ENCODE results near the gene PSORS1C1. TPM values are rescaled to one million over a fixed set of nuclear protein-coding genes. Genes with fewer than 3 reads are reported as not detected.
A peak's percentile ranks its signal among the peaks of the same experiment; 100 is the strongest.

The PSORS1C1 gene
- total RNA-seq, 1 donor from 2014 or later = 8.2 TPM

DNA sequence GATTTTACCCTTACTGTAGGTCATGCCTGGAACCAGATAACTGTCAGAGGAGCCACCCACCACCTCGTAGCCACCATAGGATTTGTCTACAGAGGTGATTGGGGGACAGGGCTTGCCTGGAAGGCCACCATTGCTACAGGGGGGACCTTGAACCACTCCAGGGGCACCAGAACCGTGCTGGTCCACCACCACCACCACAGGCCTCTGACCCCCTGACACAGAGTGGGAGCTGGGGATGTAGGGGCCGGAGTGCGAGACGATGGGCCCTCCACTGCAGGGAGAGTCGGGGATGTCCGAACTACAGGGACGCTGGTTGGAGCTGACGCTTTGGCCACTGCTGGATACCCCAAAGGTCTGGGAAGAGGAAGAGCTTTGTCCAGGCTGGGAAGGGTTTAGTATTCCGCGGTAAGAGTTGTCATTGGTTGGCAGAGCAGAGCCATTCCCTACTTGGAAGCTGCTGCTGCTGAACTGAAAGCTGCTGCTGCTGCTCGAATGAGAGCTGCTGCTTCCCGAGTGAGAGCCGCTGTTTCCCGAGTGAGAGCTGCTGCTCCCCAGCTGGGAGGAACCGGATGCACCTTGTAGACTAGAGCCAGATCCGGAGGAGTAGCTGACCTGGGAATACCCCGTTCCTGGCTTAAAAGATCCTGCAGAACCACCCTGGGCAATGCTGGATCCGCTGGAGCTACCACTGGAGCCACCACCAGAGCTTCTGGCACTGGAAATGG lies 2.2 kb downstream of the PSORS1C1 start:
- Histone ChIP-seq H3K9me3 (no peaks in the 10 kb centered on the region), H3K27ac (no peak overlapping the region), H3K27me3 (no peaks in the 10 kb centered on the region), H3K4me3 (no peak overlapping the region), H3K4me1 (peaks cover 19% of the 10 kb centered on the region), H3K36me3 (no peaks in the 10 kb centered on the region)
- no peak for DNase-seq
- intact Hi-C loops (cut with DNase I) = no loop called here
- TF ChIP-seq, protein P1, sequence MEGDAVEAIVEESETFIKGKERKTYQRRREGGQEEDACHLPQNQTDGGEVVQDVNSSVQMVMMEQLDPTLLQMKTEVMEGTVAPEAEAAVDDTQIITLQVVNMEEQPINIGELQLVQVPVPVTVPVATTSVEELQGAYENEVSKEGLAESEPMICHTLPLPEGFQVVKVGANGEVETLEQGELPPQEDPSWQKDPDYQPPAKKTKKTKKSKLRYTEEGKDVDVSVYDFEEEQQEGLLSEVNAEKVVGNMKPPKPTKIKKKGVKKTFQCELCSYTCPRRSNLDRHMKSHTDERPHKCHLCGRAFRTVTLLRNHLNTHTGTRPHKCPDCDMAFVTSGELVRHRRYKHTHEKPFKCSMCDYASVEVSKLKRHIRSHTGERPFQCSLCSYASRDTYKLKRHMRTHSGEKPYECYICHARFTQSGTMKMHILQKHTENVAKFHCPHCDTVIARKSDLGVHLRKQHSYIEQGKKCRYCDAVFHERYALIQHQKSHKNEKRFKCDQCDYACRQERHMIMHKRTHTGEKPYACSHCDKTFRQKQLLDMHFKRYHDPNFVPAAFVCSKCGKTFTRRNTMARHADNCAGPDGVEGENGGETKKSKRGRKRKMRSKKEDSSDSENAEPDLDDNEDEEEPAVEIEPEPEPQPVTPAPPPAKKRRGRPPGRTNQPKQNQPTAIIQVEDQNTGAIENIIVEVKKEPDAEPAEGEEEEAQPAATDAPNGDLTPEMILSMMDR (IDR thresholded peaks at IDR 0.05) = no peak
- no peak for ATAC-seq

DNA sequence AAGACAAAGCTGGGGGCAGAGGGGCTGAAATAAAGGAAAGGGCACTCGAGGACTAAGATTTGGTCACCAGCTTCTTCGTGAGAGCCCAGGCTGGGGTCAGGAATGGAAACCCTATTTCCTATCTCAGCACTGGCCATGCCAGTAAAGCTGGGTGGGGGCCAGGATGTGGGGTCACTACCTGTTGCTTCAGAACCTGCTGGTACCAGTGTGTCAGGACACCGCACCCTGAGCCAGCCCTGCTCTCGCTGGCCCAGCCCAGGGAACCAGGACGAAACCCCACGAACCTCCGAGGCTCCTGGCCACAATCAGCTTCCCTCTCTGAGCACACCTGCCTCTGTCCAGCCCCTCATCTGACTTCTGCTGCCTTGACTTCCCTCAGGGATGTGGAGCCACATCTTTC lies 3.6 kb downstream of the PSORS1C1 start:
- H3K4me3 ChIP-seq = no peak overlapping the region
- TF ChIP-seq, protein P1 (IDR thresholded peaks at IDR 0.05) = no peak
- DNase-seq = no peak
- ATAC-seq = no peak
- no peaks in the 10 kb centered on the region for H3K9me3 ChIP-seq
- no peaks in the 10 kb centered on the region for H3K36me3 ChIP-seq
- H3K4me1 ChIP-seq = peaks cover 22% of the 10 kb centered on the region
- no peaks in the 10 kb centered on the region for H3K27me3 ChIP-seq
- no peak overlapping the region for H3K27ac ChIP-seq
- intact Hi-C loops (cut with DNase I) = no loop called here

DNA sequence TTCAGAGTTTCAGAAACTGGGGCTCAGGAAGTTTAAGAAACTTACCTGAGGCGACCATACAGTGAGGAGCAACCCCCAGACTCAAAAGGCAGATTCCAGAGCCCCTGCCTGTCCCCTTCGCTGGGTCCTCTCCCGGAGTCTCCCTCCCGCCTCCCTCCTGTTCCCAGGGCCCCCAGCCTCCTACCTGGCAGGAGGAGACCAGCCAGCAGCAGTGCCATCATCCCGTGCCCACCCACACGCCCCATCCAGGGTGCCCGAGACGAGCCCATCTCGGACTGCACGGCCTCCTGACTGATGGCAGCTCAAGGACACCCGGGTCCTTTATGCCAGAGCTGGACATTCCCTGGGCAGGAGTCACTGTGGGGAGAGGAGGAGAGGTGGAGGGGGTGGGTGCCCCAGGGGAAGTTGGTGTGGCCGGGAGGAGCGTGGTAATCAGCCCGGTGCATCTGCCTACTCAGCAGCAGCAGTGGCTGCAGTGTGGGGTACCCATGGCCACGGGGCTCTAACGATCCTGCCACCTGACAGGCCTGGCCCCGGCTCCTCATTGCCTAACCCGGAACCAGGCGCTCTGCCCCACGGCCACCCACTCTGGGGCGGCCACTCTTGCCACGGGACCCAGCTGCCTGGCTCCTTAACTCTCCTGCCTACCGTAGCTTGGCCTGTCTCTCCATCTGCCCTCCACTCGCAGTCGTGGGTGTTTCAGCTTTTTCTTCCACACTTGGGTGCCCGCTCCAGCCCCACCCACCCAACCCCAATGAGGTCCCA lies 5.7 kb downstream of the PSORS1C1 start, which contains the start of gene CDSN:
CDSN (minus strand) TSS at position 296 of the 765 bp plus-strand sequence; CDS start at position 269, 27 bp downstream.
- intact Hi-C loops (cut with DNase I) = no loop called here
- Histone ChIP-seq H3K4me3 (no peak within 1 kb of the TSS), H3K4me1 (peaks cover 7% of the 10 kb centered on the region), H3K9me3 (no peaks in the 10 kb centered on the region), H3K36me3 (no peaks in the 10 kb centered on the region), H3K27ac (no peak within 1 kb of the TSS), H3K27me3 (no peaks in the 10 kb centered on the region)
- DNase-seq = no peak
- no peak for ATAC-seq
- TF ChIP-seq, protein P1 (IDR thresholded peaks at IDR 0.05) = no peak

DNA sequence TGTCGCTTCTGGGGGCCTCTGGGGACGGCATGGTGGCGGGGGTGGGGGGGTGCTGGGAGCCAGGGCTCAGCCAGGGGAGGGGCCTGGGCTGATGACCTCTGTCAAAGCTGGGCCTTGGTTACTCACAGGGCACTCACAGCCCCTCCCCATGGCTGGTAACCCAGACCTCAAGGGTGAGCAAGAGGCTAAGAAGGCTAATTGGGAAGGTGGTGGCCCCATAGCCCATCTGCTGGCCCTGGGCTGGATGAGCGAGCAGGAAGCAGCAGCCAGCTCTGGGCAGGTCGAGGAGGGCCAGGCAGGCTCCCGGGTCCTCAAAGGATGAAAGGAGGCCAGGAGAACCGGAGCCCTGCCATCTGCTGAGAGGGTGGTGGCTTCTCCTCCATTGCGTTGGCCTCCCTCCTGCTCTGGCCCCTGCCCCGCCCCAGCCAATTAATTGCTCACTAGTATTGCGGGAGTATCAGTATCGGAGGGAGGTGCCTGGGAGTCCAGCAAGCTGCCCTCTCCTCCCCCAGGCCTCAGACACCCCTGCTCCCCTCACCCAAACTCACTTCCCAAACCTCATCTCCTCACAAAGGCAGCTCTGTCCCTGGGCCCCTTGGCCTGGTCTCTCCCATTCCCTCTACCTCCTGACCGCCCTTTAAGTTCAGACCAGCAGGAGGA lies 6.7 kb downstream of the PSORS1C1 start:
- TF ChIP-seq, protein P1 (IDR thresholded peaks at IDR 0.05) = no peak
- ATAC-seq = no peak
- intact Hi-C loops (cut with DNase I) = no loop called here
- Histone ChIP-seq H3K9me3 (no peaks in the 10 kb centered on the region), H3K4me3 (no peak overlapping the region), H3K36me3 (no peaks in the 10 kb centered on the region), H3K27me3 (no peaks in the 10 kb centered on the region), H3K27ac (no peak overlapping the region), H3K4me1 (peaks cover 2% of the 10 kb centered on the region)
- no peak for DNase-seq

DNA sequence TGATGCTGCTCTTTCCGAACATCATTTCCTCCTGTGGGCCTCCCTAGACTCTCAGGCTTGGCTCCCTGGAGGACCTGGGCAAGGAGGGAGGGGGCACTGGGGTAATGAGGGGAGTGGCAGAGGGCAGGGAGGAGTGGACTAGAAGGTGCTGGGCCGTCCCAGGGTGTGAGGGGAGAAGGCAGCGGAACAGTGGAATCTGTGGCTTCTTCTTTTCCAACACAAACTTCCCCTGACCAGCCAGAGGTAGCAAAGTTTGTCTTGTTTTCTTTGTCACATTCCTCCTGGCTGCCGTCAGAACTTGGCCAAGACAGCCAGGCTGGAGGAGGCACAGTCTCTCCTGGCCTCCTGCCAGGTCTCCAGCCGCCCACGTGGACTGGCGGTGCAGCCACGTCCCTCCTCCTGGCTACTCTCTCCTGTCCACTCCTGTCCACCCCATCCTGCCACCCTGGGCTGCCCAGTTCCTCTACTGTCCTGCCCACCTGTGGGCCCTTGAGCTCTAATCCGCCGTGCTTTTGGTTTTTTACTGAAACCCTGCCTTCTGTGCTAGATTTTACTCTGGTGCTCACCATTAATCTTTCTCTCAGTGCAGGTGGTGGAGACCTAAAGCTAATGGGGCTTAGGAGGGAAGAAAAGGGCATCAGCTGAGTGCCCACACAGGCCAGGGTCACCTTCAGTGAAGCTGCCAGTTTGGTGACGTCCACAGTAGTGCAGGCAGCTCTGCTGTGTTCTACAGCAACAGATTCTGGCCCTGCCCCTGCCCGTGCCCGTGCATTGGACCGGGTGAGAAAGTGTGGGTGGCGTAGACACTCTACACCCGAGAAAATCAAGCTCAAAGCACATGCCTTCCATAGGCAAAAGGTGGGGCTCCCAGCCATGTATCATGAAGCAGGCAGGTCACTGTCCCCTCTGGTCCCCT lies 8.4 kb downstream of the PSORS1C1 start:
- Histone ChIP-seq H3K36me3 (no peaks in the 10 kb centered on the region), H3K27me3 (no peaks in the 10 kb centered on the region), H3K9me3 (no peaks in the 10 kb centered on the region), H3K4me3 (no peak overlapping the region), H3K4me1 (peaks cover 2% of the 10 kb centered on the region), H3K27ac (no peak overlapping the region)
- TF ChIP-seq, protein P1 (IDR thresholded peaks at IDR 0.05) = no peak
- DNase-seq (peak; percentile 75), ATAC-seq (peak; percentile 50)
- intact Hi-C loops (cut with DNase I) = no loop called here

All from upper lobe of right lung (tissue), 1 donor.